ENCODE measurements around the gene FAM149A.

DNA sequence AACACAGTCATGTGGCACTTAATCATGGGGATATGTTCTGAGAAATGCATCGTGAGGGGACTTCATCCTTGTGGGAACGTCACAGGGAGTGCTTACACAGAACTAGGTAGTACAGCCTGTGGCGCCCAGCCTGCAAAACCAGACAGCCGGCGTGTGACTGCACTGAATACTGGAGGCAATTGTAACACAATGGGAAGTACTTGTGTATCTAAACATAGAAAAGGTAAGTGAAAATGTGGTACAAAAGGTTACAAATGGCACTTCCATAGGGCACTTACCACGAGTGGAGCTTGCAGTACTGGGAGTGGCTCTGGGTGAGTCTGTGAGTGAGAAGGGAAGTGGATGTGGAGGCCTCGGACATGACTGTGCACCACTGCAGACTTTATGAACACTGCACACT is 30.3 kb upstream of the FAM149A start:
- TF ChIP-seq, protein P1, sequence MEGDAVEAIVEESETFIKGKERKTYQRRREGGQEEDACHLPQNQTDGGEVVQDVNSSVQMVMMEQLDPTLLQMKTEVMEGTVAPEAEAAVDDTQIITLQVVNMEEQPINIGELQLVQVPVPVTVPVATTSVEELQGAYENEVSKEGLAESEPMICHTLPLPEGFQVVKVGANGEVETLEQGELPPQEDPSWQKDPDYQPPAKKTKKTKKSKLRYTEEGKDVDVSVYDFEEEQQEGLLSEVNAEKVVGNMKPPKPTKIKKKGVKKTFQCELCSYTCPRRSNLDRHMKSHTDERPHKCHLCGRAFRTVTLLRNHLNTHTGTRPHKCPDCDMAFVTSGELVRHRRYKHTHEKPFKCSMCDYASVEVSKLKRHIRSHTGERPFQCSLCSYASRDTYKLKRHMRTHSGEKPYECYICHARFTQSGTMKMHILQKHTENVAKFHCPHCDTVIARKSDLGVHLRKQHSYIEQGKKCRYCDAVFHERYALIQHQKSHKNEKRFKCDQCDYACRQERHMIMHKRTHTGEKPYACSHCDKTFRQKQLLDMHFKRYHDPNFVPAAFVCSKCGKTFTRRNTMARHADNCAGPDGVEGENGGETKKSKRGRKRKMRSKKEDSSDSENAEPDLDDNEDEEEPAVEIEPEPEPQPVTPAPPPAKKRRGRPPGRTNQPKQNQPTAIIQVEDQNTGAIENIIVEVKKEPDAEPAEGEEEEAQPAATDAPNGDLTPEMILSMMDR (IDR thresholded peaks at IDR 0.05; ENCODE audit: poor library complexity): no peak
- TF ChIP-seq EZH2 (IDR thresholded peaks at IDR 0.05; ENCODE audit: borderline replicate concordance) (no peak), EZH2phosphoT487 (IDR thresholded peaks at IDR 0.05; ENCODE audit: low read depth, severe bottlenecking, unreplicated experiment) (no peak)

Measured in hepatocyte (in vitro differentiated cells).